Measurements from ENCODE around the gene ARID5A.
"Not testable (repeated sequence)": the region's sequence is repeated elsewhere in the genome, so short reads cannot be mapped to it uniquely, and the experiment has no call there.

The ARID5A gene

DNA sequence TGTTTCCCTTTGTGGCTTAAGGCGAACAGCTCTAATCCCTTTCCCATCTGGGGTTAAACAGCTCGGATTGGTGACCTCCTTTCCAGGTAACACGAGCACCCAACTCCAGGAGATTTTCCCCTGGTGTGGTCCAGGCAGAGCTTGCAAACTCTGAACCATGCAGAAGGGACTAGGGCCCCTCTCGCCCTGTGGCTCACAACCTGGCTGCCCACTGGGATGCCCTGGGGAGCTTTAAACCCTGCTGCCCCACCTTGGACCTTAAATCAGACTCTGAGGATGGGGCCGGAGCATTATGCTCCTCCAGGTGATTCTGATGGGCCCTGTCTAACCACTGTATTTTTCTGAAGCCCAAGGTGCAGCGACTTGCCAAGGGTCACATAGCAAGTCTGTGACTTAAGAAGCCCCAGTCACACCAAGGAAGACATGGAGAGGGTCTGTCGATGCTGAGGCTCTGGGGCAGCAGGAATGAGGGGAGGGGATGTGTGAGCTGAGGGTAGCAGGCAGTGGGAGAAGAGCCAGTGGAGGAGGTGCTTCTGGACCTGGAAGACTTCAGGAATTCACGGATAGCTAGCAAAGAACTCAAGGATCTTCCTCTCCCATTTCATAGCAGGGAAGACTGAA is 5.9 kb downstream of the ARID5A start:
- no peak for DNase-seq

DNA sequence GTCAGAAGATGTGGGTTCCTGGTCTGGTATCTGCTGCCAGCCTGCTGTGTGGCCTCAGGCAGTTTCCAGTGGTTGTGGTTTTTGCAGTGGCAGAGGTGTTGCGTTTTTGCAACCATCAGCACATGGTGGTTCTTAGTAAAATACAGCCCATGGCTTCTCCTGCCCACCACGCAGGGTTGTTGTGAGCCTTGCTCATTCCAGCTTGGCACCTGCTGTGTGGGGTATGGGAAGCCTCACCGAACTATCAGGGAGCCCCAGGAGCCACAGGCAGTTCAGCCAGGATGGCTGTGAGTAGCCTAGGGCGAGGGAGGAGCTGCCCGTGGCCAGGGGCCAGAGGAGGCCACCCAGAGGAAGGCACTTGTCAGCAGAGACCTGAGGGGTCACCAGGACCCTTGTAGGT is 9.8 kb downstream of the ARID5A start:
- no peak for DNase-seq

DNA sequence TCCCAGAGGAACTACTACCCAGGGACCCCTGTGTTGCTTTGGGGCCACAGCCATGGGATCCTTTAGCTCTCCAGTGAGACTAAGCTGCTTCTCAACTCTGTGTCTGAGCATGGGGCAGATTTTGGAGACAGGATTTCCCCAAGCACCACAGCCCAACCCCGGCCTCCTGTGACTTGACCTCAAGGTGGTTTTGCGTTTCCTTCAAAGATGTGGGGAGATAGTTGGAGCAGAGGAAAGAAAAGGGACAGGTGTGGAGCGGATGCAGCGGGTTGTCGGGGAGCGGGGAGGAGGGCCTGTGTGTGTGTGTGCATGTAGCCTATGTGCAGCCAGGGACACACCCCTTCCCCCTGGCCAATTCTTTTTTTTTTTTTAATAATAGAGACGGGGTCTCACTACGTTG is 10.2 kb downstream of the ARID5A start:
- no peak for DNase-seq

DNA sequence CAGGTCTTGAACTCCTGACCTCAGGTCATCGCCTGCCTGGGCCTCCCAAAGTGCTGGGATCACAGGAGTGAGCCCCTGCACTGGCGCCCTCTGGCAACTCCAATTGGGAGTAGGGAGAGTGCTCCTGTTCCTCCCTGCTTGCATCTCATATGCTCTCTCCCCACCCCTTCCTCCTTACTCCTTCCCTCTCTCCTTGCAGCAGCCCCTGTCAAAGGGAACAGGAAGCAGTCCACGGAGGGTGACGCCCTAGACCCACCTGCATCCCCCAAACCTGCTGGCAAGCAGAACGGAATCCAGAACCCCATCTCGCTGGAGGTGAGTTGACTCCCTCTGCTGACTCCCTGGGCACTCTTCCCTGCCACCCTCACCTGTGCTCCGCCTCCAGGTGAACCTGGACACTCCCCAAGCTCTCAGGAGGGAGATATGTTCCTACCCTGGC is 10.7 kb downstream of the ARID5A start:
- DNase-seq, result no peak

DNA sequence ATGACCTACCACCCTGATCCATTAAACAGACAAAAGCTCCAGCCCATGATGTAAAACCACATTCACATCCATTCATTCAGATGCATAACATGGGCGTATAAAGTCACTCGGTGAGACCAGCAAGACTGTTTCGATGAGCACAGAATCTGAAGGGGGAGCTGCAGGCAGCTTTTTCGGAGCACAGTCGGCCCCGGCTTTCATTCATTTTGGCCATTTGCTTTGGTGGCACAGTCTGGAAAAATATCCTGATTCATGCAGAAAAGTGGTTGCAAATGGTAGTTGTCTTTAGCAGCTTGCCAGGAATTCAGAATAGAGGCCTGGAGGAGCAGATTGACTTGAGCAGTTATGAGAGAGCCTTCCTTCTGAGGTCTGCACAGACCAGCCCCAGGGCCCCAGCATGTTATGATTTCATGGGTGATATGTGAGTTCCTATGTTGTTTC is 11.2 kb downstream of the ARID5A start:
- no peak for DNase-seq

DNA sequence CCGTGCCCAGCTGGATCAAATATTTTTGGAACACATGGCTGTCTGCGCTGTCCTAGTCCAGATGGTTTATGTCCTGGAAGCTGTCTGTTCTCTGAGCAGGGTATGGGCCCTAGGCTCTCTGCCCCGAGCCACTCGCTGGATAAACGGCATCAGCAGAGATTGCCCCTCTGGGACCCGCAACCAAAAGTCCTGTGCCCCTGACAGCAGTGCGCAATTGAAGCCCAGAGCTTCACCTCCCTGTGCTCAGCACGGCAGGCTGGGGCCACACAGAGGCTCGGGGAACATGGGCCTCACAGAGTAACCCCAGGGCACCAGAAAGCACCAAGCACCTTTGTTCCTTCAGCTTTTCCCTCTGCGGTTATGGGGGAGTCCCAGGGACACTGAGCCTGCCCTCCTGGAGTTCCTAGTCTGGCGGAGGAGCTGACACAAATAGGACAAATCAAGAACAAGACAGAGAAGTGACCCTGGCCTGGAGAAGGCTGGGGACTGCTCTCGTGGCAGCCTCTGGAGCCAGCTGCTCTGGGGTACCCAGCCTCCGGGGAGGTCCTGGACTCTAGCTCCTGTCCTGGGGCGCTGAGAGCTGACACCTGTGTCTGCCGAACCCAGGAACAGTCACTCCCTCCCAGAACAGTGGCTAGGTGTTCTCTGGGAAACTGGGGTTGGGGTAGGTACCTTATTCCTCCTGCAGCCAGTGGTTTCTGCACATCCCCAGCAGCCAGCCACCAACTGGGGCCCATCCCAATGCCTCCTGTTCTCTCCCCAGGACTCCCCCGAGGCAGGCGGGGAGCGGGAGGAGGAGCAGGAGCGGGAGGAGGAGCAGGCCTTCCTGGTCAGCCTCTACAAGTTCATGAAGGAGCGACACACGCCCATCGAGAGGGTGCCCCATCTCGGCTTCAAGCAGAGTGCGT is 12.3 kb downstream of the ARID5A start:
- DNase-seq, result no peak

DNA sequence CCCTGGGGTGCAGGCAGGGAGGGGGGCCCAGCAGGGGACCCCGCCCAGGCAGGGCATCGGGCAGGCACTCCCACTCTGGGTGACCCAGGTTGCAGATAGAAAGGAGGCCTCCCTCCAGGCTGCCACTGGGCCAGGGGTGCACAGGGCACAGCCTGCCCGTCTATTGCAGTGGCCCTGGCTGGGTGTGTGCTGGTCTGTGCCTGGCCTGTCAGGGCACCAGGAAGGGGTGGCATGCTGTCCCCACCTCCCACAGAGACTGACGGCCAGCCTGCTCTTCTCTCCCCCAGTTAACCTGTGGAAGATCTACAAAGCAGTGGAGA is 12.9 kb downstream of the ARID5A start:
- no peak for DNase-seq

DNA sequence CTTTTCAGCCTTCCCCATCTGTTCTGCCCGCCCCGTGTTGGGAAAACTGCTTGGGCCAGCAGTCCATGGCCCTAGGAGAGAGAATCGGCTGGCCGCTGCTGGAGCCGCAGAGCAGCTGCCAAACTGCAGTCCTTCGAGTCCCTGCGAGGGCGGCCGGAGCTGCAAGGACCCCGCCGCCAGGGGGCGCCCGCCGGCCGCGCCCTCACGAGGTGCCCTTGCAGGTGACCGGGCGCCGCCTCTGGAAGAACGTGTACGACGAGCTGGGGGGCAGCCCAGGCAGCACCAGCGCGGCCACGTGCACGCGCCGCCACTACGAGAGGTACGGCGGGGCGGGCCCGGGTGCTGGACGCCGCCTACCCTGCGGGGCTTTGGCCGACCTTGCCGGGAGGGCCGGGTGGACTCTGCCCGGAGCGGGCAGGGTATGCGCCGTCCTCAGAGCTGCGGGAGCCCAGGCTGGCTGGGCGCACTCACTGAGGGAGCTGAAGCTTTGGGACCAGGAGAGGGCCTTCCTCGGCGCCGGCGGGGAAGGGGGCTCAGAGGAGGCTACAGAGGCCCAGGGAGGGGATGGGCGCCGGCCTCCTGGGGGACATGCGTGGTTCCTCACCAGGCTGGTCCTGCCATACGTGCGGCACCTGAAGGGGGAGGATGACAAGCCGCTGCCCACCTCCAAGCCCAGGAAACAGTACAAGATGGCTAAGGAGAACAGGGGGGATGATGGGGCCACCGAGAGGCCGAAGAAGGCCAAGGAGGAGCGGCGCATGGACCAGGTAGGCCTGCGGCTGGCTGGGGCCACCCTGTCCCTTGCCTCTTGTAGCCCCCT is 13.6 kb downstream of the ARID5A start:
- DNase-seq, result peak; percentile 67

DNA sequence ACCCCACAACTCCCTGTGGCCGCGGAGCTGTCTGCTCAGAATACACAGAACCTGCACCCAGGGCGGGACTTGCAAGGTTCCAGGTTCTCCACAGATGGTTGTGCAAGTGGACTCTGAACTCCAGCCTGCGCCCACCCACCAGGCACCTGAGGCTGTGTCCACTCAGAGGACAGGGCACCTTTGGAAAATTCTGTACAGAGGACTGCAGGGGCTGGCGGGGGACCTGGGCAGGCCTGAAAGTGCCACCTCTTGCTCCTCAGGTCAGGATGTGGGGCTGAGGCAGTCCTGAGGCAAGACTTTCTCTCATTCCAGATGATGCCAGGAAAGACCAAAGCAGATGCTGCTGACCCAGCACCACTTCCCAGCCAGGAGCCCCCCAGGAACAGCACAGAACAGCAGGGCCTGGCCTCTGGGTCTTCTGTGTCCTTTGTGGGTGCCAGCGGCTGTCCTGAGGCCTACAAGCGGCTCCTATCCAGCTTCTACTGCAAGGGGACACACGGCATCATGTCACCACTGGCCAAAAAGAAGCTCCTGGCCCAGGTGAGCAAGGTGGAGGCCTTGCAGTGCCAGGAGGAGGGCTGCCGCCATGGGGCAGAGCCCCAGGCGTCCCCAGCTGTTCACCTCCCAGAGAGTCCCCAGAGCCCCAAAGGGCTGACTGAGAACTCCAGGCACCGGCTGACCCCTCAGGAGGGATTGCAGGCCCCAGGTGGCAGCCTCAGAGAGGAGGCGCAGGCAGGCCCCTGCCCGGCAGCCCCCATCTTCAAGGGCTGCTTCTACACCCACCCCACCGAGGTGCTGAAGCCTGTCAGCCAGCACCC is 14.4 kb downstream of the ARID5A start:
- DNase-seq, result no peak

DNA sequence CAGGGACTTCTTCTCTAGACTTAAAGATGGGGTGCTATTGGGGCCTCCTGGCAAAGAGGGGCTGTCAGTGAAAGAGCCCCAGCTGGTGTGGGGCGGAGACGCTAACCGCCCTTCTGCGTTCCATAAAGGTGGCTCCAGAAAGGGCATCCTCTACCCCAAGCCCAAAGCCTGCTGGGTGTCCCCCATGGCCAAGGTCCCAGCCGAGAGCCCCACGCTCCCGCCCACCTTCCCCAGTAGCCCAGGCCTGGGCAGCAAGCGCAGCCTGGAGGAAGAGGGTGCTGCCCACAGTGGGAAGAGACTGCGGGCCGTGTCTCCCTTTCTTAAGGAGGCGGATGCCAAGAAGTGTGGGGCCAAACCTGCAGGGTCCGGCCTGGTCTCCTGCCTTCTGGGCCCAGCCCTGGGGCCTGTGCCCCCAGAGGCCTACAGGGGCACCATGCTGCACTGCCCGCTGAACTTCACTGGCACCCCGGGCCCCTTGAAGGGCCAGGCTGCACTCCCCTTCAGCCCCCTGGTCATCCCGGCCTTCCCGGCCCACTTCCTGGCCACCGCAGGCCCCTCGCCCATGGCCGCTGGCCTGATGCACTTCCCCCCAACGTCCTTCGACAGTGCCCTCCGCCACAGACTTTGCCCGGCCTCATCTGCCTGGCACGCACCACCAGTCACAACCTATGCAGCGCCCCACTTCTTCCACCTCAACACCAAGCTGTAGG is 15.2 kb downstream of the ARID5A start:
- no peak for DNase-seq

DNA sequence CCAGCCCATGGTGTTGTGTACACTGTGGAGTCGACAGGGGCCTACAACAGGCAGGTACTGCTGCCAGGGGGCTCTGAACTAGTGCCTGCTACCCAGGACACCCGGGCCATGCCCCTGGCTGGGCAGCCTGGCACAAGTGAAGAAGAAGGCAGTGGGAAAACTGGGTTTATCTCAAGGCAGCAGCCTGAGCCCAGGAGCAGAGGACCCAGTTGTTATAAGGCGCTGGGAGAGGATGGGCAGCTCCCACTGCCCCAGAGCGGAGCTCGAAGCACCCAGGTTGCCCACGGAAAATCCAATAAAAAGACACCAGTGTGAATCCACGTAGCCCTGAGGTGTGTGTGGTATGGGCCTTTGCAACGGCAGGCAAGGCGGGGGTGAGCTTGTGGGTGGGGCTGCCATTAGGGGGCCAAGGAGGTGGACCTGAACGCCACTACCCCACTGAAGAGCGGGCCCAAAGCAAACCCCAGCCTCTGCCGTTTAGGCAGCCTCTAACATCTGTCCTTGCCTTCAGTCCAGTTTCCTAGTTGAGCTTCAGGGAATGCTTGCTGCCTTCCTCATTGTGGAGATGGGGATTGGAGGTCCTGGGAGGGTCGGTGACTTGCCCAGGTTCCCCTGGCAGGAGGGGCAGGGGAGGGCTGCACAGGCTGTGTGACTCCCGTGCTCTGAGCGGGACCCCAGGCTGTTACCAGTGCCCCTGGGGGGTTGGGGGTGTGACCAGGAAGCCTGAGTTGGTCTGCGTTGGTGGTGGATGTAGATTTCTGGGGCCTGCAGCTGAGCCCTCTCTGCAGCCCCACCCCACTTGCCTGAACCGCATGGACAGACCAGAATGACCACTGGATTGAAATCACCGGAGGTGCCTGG is 16.0 kb downstream of the ARID5A start:
- DNase-seq, result no peak

DNA sequence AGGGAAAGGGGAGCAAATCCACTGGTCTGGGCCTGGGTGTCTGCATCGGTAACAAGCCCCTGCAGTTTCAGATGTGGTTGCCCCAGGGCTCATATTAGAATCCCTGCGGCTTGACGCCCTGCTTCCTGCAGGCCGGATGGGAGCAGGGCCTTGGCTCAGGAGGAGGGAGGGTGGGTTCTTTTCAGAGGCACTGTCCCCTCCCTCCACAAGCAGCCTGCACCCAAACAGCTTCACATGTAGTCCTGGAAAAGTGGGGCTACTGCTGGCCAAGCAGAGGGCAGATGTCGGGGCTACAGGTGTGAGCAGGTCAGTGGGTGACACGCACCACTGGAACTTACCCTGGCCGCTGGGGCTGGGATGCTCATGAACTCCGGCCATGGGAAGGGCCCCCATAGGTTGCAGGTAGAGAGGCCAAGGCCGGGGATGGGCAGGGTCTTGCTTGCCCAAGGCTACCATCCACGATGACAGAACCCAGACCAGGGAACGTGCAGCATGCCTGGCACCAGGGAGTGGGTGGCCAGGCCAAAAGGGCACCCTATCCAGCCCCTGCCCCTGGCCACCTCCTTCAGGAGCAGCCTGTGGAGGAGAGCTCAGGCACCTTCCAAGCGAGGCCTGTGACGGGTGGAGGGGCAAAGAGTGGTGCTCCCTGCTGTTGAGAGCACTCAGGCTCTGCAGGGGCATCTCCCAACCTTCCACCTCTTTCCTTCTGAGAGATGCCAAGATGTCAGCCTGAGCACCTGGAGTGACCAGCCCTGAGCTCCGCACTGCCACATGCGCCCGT is 16.8 kb downstream of the ARID5A start:
- DNase-seq, result no peak

DNA sequence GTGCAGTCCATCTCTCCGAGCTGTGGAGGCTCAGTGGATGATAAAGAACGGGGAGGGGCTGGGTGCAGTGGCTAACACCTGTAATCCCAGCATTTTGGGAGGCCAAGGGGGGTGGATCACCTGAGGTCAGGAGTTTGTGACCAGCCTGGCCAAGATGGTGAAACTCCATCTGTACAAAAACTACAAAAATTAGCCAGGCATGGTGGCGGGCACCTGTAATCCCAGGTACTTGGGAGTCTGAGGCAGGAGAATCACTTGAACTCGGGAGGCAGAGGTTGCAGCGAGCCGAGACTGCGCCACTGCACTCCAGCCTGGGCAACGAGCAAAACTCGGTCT is 17.4 kb downstream of the ARID5A start:
- not testable (repeated sequence) for DNase-seq

DNA sequence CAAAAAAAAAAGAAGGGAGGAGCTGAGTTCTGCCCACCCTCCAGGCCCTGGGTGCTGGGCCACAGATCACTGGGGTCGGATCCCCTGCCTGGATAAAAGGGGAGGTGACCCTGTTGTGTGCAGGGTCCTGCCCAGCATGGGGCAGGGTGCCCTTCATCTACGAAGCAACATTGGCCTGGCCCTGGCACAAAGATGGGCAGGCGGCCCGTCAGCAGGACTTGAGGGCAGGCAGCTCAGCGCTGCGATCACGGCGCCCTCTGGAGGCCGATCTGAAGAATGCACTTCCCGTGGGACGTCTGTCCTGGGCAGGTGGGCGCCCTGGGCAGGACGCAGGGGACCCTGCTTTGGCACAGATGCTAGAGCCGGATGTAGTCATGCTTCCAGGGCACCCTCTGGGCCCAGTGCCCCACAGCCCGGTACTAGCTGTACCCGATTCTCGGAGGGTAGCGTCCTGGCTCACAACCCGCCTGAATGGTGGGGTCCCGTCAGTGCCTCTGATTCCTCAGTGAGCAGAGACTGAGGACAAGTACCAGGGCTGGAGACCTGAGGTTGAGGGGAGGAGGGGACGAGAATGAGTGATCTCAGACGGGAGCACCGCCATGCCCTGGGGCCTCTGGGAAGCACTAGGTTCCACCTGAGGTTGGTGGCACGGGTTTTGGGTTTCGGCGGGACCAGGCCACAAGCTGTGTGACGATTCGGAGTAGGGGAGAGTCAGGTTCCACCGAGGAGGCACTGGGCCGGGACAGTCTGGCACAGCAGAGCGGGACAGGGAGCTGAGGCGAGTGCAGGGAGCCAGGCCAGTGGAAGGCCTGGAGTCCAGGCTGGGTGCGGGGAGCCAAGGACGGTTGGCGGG is 18.0 kb downstream of the ARID5A start:
- peak; percentile 68 for DNase-seq

DNA sequence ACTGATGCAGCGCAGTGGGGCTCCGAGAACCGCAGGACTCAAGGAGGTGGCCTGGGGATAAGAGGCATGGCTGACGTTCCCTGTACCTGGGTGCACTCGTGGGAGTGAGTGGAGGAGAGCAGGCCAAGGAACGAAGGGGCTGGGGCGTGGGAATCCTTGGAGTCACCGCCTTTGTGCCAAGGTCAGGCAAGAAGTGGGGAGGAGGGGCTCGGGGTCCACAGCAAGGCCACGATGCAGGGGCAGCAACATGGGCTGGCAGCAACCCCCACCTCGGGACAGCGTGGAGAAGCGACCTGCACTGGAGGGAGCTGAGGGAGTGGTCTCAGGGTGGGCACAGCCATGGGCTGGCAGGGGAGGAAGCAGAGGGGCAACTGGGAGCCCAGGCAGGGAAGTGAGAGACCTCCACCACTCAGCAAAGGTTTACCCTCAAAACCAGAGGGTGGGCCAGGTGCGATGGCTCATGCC is 18.6 kb downstream of the ARID5A start:
- no peak for DNase-seq

DNA sequence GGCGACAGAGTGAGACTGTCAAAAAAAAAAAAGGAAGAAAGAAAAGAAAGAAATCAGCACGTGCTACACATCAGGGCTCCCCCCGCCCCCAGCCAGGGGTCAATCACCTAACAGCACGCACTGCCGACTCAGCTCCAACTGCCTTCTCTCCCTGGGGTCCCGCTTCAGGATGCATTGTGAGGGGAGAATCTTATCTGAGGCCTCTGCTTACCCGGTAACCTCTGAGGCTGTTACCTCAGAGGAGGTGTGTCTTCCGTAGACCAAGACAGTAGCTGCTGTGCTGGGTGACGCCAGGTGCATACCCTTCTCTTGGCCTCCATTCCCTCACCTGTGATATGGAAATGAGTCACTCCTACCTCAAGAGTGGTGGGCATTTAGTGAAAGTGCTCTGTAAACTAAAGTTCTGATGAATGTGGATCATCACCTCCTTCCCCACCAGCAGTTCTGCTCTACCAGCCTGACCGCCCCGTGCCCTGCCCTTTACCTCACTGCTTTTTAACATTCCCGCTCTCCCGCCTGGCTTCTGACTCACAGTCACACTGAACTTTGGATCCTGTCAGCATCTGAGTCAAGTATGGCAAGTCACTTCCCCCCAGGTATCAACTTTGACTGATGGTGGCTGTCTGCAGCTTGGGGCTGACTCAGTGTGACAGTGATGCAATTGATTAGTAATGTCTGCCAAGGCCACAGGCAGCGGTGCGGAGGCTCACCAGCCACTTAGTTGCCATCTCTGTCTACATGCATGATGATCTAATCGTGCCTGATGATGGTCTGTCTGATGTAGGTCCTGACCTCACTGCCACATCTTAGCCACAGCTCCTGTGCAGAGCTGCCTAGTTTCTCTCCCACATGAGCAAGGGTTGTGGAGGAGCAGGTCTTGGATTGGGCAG is 20.1 kb downstream of the ARID5A start:
- peak; percentile 35 for DNase-seq

DNA sequence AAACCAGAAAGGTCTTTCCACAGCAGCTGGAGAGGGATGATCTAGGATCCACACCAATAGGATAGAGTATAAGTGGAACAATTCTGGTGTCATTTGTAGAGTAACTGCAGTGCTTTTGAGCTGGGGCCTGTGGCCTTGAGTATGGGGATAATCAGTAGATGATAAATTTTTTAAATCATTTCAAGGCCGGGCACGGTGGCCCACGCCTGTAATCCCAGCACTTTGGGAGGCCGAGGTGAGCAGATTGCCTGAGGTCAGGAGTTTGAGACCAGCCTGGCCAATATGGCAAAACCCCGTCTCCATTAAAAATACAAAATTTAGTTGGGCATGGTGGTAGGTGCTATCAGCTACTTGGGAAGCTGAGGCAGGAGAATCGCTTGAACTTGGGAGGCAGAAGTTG is 20.9 kb downstream of the ARID5A start:
- not testable (repeated sequence) for DNase-seq

DNA sequence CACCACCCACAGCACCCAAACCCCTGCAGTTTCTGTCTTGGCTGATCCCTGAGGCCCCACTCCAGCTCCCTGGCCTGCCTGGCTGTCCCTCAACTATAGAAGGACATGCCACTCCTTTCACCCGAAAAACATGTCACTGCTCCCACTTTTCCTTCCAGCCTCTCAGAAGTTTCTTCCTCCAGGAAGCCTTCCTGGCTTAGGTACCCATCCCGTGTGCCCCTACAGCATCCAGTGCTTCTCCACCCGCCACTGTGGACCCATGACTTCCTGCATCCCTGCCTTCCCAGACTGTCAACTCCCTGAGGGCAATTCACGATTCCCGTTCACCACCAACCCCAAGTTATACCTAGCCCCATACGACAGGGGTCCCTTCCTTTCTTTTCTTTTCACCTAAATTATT is 21.5 kb downstream of the ARID5A start:
- no peak for DNase-seq
